CD14-positive monocyte (primary cell): ENCODE measurements around the gene FAM171A1. TPM values are rescaled to one million over a fixed set of nuclear protein-coding genes. Genes with fewer than 3 reads are reported as not detected.

Experiments
- DNase-seq, 3 donors: peaks; one replicate each; pipeline ENCODE4 v3.0.0-alpha.2; 2011 to 2022
- H2AFZ ChIP-seq: 2 replicates; pipeline ENCODE4 v1.6.0; 2012; ENCODE audit warnings: mild to moderate bottlenecking, low read depth, low read length, inconsistent platforms; ENCODE audit not compliant: insufficient read depth, poor library complexity, severe bottlenecking
- H3K27ac ChIP-seq, 2 donors: 1 replicate in 1 of 2; 2 replicates in 1 of 2; pipeline ENCODE4 v1.5.1; 2012 to 2013; ENCODE audit warnings: low read length in 2 of 2, control low read depth in 1 of 2, inconsistent platforms in 1 of 2, low read depth in 1 of 2, mild to moderate bottlenecking in 1 of 2
- H3K27me3 ChIP-seq, 2 donors: one replicate each; pipeline versions ENCODE4 v1.6.0 to v1.6.1; 2011 to 2013; ENCODE audit warnings: low read length in 2 of 2; ENCODE audit not compliant: control insufficient read depth in 2 of 2, insufficient read depth in 2 of 2
- H3K36me3 ChIP-seq, 2 donors: replicated peaks in 1 of 2; 1 replicate in 1 of 2; 2 replicates in 1 of 2; pipeline versions ENCODE4 v1.5.1 to v1.6.1; 2012 to 2013; ENCODE audit warnings: low read length in 2 of 2, control low read depth in 1 of 2, inconsistent platforms in 1 of 2, mild to moderate bottlenecking in 1 of 2; ENCODE audit not compliant: insufficient read depth in 2 of 2, control insufficient read depth in 1 of 2
- H3K4me1 ChIP-seq, 2 donors: 1 replicate in 1 of 2; 2 replicates in 1 of 2; pipeline versions ENCODE4 v1.5.1 to v1.6.1; 2012 to 2013; ENCODE audit warnings: low read length in 2 of 2, control low read depth in 1 of 2, inconsistent platforms in 1 of 2, mild to moderate bottlenecking in 1 of 2, moderate library complexity in 1 of 2; ENCODE audit not compliant: insufficient read depth in 2 of 2, control insufficient read depth in 1 of 2
- H3K4me2 ChIP-seq: replicated peaks from 2 replicates; pipeline ENCODE3; 2012; ENCODE audit warnings: low read length, moderate library complexity, mild to moderate bottlenecking; ENCODE audit not compliant: poor library complexity, severe bottlenecking; ENCODE audit errors: extremely low read depth
- H3K4me3 ChIP-seq, 3 experiments: fragments of 200-600 bp in 1 of 3; sonication (generic) in 1 of 3; replicated peaks in 1 of 3; 1 replicate in 2 of 3; 2 replicates in 1 of 3; pipeline ENCODE4 v1.5.1; 2011 to 2013; ENCODE audit warnings: low read length in 3 of 3, mild to moderate bottlenecking in 3 of 3, control low read depth in 2 of 3, low read depth in 2 of 3, inconsistent platforms in 1 of 3, moderate library complexity in 1 of 3
- H3K79me2 ChIP-seq: 2 replicates; pipeline ENCODE4 v1.6.0; 2012; ENCODE audit warnings: mild to moderate bottlenecking, control low read depth, inconsistent platforms, low read length, moderate library complexity; ENCODE audit not compliant: insufficient read depth
- H3K9ac ChIP-seq: 2 replicates; pipeline ENCODE4 v1.6.0; 2017; ENCODE audit warnings: low read length, mild to moderate bottlenecking; ENCODE audit not compliant: insufficient read depth, poor library complexity, severe bottlenecking
- H3K9me3 ChIP-seq, 2 donors: replicated peaks in 1 of 2; 1 replicate in 1 of 2; 2 replicates in 1 of 2; pipeline versions ENCODE4 v1.5.1 to v1.6.1; 2012 to 2013; ENCODE audit warnings: low read length in 2 of 2, control low read depth in 1 of 2; ENCODE audit not compliant: control insufficient read depth in 1 of 2, insufficient read depth in 1 of 2
- H4K20me1 ChIP-seq: 2 replicates; pipeline ENCODE4 v1.6.0; 2012; ENCODE audit warnings: mild to moderate bottlenecking, low read length, control low read depth, moderate library complexity; ENCODE audit not compliant: insufficient read depth
- H3K27ac Mint-ChIP-seq, 7 donors: one replicate each; pipeline ENCODE4 v1.8.0; 2020; ENCODE audit warnings: mild to moderate bottlenecking in 7 of 7, mixed read lengths in 7 of 7, moderate library complexity in 6 of 7, inconsistent platforms in 2 of 7
- H3K27me3 Mint-ChIP-seq, 3 donors: one replicate each; pipeline ENCODE4 v1.8.0; 2021 to 2022; ENCODE audit warnings: low read depth in 3 of 3, mild to moderate bottlenecking in 3 of 3, mixed read lengths in 3 of 3, moderate library complexity in 3 of 3, inconsistent platforms in 1 of 3
- H3K36me3 Mint-ChIP-seq, 2 donors: one replicate each; pipeline ENCODE4 v1.8.0; 2020; ENCODE audit warnings: mixed read lengths in 2 of 2, inconsistent platforms in 1 of 2, mild to moderate bottlenecking in 1 of 2
- H3K4me1 Mint-ChIP-seq: one replicate; pipeline ENCODE4 v1.8.0; 2020; ENCODE audit warnings: mild to moderate bottlenecking, mixed read lengths
- H3K4me3 Mint-ChIP-seq, 2 donors: one replicate each; pipeline ENCODE4 v1.8.0; 2020; ENCODE audit warnings: mild to moderate bottlenecking in 2 of 2, mixed read lengths in 2 of 2, moderate library complexity in 1 of 2
- H3K9me3 Mint-ChIP-seq, 7 donors: one replicate each; pipeline ENCODE4 v1.8.0; 2020 to 2022; ENCODE audit warnings: mixed read lengths in 7 of 7, mild to moderate bottlenecking in 6 of 7, moderate library complexity in 6 of 7, inconsistent platforms in 2 of 7
- CTCF ChIP-seq: fragments of 200-600 bp; IDR thresholded peaks from one replicate; pipeline ENCODE4 v1.8.0; 2022; ENCODE audit warnings: antibody characterized with exemption, mild to moderate bottlenecking
- WGBS: methylation state at CpG from one replicate; pipeline ENCODE4 v1.1.5; 2013; ENCODE audit warnings: missing lambda C conversion rate; ENCODE audit not compliant: insufficient coverage; 5-methylcytosine and 5-hydroxymethylcytosine counted together
- intact Hi-C, 2 donors: fragments of 100-400 bp; cut with micrococcal nuclease; formaldehyde crosslinking; loops; one replicate each; pipeline versions ENCODE4 v1.15.0 to v1.15.1; 2023
- polyA plus RNA-seq, 3 donors: library from polyadenylated mRNA; depleted of rRNA in 1 of 3; unstranded in 2 of 3; stranded (reverse) in 1 of 3; fragments of 300-500 nt in 2 of 3; fragments of >200 nt in 1 of 3; fragmentation: Illumina TruSeq in 2 of 3; gene quantifications; 1 replicate in 2 of 3; 2 replicates in 1 of 3; pipeline ENCODE4 v1.2.3, GENCODE V29; 2012 to 2021

Gene FAM171A1
- polyA plus RNA-seq, 3 donors, result not detected

- peaks cover 11% of the 10 kb centered on the region for H3K4me1 Mint-ChIP-seq
- no peak for DNase-seq
- no peak overlapping the region for H3K27ac Mint-ChIP-seq
- no peak for TF ChIP-seq CTCF
- Histone ChIP-seq H3K4me2 (peak overlapping the region; percentile 22), H3K79me2 (no peaks in the 10 kb centered on the region), H3K36me3 (no peaks in the 10 kb centered on the region), H4K20me1 (no peaks in the 10 kb centered on the region), H3K27me3 (no peaks in the 10 kb centered on the region), H3K9me3 (no peaks in the 10 kb centered on the region), H3K4me1 (peaks cover 0 to 8% of the 10 kb centered on the region in 2 donors), H2AFZ (peak overlapping the region; percentile 72), H3K27ac (no peak overlapping the region), H3K9ac (no peak overlapping the region), H3K4me3 (no peak overlapping the region)
- peak overlapping the region in 1 of 2 donors; percentile 84 for H3K4me3 Mint-ChIP-seq
- peaks cover 0 to under 1% (median 0%) of the 10 kb centered on the region in 7 donors for H3K9me3 Mint-ChIP-seq
- intact Hi-C loops, result no loop called here
- peaks cover 1 to 7% (median 4%) of the 10 kb centered on the region in 3 donors for H3K27me3 Mint-ChIP-seq
- 0% methylated on average over 5 of the region's 13 CpGs for WGBS
- H3K36me3 Mint-ChIP-seq, result no peaks in the 10 kb centered on the region
Observed at GRCh38 chr10:15313843-15314242, 57.2 kb downstream of the FAM171A1 start.

GRCh38 chr10:15313047-15313446 lies 58.0 kb downstream of the FAM171A1 start:
- 90% methylated on average over 3 of the region's 4 CpGs for WGBS
- H3K27me3 ChIP-seq, result no peaks in the 10 kb centered on the region
- no peak overlapping the region for H3K27ac ChIP-seq
- intact Hi-C loops, result no loop called here
- H3K9ac ChIP-seq, result no peak overlapping the region
- DNase-seq, result no peak
- H3K36me3 ChIP-seq, result no peaks in the 10 kb centered on the region
- H3K79me2 ChIP-seq, result no peaks in the 10 kb centered on the region
- H3K4me3 Mint-ChIP-seq, result no peak overlapping the region
- H4K20me1 ChIP-seq, result no peaks in the 10 kb centered on the region
- peaks cover 0 to 8% of the 10 kb centered on the region in 2 donors for H3K4me1 ChIP-seq
- H3K4me3 ChIP-seq, result no peak overlapping the region
- H3K4me2 ChIP-seq, result no peak overlapping the region
- H3K36me3 Mint-ChIP-seq, result no peaks in the 10 kb centered on the region
- H3K27me3 Mint-ChIP-seq, result peaks cover 1 to 7% (median 3%) of the 10 kb centered on the region in 3 donors
- no peaks in the 10 kb centered on the region for H3K9me3 Mint-ChIP-seq
- no peak overlapping the region for H2AFZ ChIP-seq
- H3K9me3 ChIP-seq, result no peaks in the 10 kb centered on the region
- H3K4me1 Mint-ChIP-seq, result peaks cover 11% of the 10 kb centered on the region
- H3K27ac Mint-ChIP-seq, result peak overlapping the region in 1 of 7 donors; percentile 19
- no peak for TF ChIP-seq CTCF
